ENCODE results near the gene COX20.

- TF ChIP-seq, protein P1, sequence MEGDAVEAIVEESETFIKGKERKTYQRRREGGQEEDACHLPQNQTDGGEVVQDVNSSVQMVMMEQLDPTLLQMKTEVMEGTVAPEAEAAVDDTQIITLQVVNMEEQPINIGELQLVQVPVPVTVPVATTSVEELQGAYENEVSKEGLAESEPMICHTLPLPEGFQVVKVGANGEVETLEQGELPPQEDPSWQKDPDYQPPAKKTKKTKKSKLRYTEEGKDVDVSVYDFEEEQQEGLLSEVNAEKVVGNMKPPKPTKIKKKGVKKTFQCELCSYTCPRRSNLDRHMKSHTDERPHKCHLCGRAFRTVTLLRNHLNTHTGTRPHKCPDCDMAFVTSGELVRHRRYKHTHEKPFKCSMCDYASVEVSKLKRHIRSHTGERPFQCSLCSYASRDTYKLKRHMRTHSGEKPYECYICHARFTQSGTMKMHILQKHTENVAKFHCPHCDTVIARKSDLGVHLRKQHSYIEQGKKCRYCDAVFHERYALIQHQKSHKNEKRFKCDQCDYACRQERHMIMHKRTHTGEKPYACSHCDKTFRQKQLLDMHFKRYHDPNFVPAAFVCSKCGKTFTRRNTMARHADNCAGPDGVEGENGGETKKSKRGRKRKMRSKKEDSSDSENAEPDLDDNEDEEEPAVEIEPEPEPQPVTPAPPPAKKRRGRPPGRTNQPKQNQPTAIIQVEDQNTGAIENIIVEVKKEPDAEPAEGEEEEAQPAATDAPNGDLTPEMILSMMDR (IDR thresholded peaks at IDR 0.05; ENCODE audit: low read depth, low read length, poor library complexity, severe bottlenecking): no peak
- TF ChIP-seq EZH2phosphoT487 (IDR thresholded peaks at IDR 0.05; ENCODE audit: borderline replicate concordance, low read length): no peak
Observed at GRCh38 chr1:244800821-244801220, 34.6 kb upstream of the COX20 start.
